OCI-LY7 (cell line): ENCODE measurements around the gene HBB.
A peak's percentile ranks its signal among the peaks of the same experiment; 100 is the strongest.

Source experiments
- CTCF ChIP-seq: fragments of 200-600 bp; sonication (generic); conservative IDR thresholded peaks from 2 replicates; pipeline ENCODE4 v1.5.1; 2014; ENCODE audit warnings: mild to moderate bottlenecking, antibody characterized with exemption, low read length, moderate library complexity, mixed read lengths
- EZH2phosphoT487 ChIP-seq: fragments of 200-600 bp; sonication (generic); IDR thresholded peaks from 2 replicates; pipeline ENCODE4 v1.6.1; 2018; ENCODE audit warnings: low read depth, borderline replicate concordance, mild to moderate bottlenecking, mixed run types, antibody characterized with exemption, low read length, moderate library complexity, mixed read lengths

GRCh38 chr11:5204787-5205186, 22.1 kb downstream of the HBB start:
- TF ChIP-seq CTCF, result peak; percentile 53
- no peak for TF ChIP-seq EZH2phosphoT487
